HG03196 (cell line): ENCODE measurements around the gene NRARP.
A peak's percentile ranks its signal among the peaks of the same experiment; 100 is the strongest.
"Not testable (repeated sequence)": the region's sequence is repeated elsewhere in the genome, so short reads cannot be mapped to it uniquely, and the experiment has no call there.

Experiments used
- ATAC-seq: cut with Tn5 transposase; IDR thresholded peaks from one replicate; pipeline ENCODE4 v1.9.1; 2021; ENCODE audit not compliant: unreplicated experiment

Gene NRARP

DNA sequence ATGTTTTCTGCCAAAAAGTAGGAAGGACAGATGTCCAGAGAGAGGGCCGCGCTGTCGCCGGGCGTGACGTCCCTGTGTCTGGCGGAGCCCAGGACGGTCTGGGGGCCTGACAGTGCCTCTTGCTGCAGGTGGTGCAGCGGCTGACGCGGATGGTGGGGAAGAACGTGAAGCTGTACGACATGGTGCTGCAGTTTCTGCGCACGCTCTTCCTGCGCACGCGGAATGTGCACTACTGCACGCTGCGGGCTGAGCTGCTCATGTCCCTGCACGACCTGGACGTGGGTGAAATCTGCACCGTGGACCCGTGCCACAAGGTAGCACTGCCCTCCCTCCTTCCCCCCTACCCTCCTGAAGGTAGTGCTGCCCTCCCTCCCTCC lies 39.2 kb downstream of the NRARP start:
- ATAC-seq = no peak

DNA sequence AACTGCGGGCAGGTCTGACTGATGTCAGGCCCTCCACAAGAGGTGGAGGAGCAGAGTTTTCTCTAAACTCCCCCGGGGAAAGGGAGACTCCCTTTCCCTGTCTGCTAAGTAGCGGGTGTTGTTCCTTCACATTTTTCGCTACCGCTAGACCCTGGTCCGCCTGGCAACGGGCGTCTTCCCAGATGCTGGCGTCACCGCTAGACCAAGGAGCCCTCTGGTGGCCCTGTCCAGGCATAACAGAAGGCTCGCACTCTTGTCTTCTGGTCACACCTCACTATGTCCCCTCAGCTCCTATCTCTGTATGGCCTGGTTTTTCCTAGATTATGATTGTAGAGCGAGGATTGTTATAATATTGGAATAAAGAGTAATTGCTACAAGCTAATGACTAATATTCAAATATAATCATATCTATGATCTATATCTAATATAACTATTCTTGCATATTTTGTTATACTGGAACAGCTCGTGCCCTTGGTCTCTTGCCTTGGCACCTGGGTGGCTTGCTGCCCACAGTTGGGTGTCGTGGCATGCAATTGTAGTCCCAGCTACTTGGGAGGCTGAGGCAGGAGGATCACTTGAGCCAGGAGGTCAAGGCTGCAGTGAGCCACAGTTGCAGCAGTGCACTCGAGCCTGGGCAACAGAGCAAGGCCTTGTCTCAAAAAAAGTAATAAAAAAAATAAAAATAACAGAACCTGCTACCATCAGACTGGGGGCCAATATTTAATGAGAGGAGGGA lies 39.7 kb downstream of the NRARP start:
- not testable (repeated sequence) for ATAC-seq

DNA sequence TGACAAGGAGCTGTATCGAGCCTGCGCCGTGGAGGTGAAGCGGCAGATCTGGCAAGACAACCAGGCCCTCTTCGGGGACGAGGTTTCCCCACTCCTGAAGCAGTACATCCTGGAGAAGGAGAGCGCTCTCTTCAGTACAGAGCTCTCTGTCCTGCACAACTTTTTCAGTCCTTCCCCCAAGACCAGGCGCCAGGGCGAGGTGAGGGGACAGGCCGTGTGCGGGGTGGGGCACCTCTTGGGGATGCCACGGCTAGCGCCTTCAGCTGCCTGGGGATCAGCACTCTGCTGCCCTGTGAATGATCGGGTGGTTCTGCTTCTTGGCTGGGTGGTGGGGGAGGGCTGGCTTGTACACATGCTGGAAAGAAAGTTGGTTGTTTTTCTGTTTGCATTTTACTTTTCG lies 45.2 kb downstream of the NRARP start:
- no peak for ATAC-seq

DNA sequence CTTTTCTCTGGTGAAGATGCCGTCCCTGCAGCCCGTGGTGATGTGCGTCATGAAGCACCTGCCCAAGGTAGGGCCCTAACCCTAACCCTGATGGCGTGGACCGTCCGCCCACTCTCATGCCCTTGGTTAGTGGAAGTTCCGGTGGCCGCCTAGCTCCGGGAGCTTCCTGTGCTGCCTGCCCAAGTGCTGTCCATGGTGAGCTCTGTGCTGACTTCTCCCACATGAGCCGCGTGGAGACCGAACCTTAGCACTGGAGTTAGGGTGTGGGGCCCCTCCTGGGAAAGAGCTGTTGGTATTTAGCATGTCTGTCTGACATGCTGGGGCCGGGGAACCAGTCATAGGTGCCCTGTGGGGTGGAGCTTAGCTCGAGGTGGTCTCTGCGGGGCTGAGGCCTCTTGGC lies 45.7 kb downstream of the NRARP start:
- ATAC-seq = no peak

DNA sequence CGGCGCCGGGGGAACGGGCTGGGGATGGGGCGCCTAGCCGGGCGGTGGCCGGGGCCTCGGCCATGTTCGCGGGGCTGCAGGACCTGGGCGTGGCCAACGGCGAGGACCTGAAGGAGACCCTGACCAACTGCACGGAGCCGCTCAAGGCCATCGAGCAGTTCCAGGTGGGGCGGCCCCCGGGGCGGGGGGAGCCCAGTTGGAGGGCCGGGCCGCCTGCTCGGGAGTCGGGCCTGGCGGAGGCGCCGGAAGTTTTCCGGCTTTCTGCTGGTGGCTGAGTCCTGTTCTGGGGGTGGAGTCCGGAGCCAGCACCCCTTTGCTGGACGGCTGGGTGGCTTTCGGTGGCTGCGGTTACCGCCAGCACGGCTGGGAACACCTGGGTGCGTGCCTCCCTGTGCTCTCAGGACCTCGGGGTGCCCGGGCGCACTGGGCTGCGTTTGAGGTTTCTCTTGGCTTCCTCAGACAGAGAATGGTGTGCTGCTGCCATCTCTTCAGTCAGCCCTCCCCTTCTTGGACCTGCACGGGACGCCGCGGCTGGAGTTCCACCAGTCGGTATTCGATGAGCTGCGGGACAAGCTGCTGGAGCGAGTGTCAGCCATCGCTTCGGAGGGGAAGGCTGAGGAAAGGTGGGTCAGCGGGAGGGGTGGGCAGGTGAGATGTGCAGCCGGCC lies 46.5 kb downstream of the NRARP start:
- ATAC-seq = peak; percentile 20

DNA sequence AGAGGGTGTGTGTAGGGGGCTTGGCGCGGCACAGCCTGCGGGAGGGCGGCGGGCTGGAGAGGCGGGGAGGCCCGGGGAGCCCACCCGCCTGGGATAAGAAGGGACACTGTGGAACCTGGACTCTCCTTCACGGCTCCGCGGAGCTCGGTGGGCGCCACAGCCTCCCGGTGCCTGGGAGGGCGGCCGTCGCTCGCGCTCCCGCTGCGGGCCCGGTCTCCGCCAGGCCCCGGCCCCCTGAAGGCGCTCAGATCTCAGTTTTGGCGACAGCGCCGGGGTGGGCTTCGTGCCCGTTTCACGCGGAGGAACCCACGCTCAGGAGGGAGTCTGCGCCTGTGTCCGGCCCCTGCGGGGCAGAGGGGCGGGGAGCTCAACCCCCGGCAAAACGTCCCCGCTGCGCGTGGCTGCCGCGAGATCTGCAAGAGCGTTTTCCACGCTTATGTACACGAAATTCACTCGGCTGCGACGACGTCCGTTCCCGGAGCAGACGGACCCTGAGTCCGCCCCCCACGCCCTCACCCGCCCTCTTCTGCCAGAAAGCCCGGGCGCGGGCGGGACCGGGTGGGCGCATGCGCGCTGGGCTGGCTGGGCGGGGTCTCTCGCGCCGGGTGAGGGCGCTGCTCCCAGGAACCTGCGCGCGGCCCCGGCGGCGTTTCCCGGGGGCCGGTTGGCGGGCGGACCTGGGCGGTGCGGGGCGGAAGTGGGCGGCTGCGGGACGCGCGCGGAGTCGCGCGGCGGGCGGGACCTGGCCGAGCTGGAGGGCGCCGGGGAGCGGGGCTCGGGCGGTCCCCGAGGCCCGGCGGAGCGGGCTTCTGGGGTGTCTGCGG lies 47.2 kb downstream of the NRARP start, which contains the start of gene NELFB:
TSS of gene NELFB (plus strand) at position 704 of the 824 bp plus-strand sequence.
- ATAC-seq = peak; percentile 71

DNA sequence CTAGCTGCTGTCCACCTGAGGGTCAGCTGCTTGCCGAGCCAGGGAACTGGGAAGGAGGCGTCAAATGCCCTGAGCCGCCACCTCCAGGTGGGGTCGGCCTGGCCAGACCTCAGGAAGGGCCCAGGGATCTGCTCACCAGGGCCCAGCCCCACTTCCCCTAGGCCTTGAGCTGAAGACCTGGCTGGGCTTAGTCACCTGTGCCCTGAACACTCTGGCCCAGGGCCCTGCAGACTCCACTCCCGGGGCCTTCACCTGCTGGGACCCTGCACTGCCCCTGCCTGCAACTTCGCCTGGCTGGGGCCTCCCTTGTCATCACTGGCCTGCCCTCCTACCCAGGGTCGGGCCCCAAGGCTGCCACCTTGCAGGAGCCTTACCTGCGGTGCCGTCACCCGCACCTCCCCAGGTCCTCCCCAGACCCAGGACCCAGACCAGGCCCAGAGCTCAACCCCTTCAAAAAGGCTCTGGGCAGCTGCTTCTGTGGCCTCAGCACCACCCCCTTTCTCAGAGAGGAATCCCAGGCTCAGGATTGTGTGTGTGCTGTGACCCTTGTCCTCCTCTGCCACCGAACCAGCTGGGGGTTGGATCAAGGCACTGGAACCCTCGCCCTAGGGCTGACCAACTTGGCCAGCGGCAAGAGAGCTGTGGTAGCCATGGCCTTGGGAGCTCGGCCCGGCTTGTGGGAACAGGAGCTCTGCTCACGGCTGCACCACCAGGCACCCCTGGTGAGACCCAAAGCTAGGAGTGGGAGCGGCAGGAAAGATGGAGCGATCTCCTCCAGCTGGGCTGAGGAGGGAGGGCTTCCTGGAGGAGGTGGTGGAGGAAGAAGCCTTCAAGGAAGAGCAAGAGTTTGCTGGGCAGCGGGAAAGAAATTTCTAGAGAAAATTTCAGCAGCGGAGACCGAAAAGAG lies 48.1 kb downstream of the NRARP start:
- no peak for ATAC-seq

DNA sequence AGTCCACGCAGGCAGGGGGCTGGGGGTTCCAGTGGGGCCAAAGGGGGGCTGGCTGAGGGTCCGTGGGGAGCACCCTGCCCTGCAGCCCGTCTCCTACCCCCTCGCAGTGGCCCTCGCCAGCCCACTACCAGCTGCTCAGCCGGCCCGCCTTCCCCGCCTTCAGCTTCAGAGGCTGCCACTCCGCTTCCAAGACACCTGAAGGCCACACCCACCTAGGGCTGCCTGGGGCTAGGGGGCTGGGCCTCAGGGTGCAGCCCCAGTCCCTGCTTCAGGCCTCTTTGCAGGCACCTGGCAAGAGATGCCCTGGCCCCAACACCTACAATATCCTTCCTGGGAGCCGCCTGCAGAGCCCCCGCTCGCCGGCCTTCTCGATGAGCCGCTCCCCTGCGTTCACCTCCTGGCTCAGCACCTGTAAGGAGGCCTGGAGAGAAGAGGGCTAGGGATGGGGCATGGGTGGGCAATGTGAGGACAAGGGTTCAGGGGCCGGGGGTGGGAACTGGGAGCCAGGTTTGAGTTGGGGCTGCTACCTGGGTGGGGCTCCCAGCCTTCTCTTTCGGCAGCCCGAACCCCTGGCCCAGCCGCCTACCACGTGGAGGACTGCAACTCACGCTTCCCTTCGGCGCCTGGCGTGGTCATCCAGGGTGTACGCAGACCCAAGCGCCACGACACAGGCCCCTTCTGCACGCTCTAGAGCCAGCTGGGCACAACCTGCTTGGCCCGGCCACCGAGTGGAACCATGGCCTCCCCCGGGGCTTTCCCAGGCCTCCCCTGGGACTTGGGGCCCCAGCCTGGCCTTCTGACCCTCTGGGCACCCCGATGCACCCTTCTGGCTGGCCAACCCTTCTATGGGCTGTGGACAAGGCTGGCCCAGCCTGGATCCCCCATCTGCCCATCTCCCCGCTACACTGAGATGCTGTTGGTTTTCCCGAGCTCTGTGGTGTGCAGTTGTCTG lies 49.2 kb downstream of the NRARP start:
- ATAC-seq = no peak

DNA sequence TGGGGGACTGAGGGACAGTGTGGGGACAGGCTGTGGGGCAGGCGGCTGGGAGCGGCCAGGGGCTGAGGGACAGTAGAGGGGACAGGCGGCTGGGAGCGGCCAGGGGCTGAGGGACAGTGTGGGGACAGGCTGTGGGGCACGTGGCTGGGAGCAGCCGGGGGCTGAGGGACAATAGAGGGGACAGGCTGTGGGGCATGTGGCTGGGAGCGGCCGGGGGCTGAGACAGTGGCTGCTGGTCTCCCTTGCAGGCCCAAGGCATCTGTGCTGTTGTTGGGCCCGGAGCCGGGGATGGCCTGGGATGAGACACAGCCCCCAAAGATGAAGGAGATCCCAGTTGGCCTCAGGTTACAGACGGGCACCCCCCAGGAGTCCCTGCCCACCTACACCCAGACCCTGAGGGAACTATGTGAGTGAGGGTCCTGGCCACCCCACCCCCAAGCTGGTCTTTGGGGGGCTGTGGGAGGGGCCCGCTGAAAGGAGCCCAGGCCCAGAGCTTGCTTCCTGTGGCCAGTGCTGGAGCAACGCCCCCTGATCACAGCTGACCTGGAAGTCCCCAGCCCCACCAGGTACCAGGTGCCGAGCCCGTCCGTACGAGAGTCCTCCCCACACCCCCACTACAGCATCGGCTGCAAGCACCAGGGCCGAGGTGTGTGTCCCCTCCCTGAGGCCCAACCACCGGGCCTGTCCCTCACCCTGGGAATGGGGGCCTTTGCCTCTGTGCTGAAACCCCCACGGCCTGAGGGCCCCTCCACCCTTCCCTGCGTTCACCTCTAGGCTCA lies 50.4 kb downstream of the NRARP start:
- ATAC-seq = no peak

DNA sequence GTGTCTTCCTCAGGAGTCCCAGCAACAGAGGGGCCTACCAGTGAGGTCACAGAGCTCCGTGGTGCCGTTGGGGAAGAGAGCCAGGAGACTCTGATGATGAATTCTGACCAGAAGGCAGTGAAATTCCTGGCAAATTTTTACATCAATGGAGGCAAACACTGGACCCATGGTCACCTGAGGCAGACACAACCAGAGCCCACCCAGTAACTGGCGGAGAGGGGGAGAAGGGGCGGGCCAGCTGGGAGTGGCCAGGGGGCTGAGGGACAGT lies 50.9 kb downstream of the NRARP start, which contains the start of gene STPG3:
TSS of gene STPG3 (plus strand) at position 93 of the 268 bp plus-strand sequence. CDS start at position 94, 1 bp downstream.
- ATAC-seq = no peak

DNA sequence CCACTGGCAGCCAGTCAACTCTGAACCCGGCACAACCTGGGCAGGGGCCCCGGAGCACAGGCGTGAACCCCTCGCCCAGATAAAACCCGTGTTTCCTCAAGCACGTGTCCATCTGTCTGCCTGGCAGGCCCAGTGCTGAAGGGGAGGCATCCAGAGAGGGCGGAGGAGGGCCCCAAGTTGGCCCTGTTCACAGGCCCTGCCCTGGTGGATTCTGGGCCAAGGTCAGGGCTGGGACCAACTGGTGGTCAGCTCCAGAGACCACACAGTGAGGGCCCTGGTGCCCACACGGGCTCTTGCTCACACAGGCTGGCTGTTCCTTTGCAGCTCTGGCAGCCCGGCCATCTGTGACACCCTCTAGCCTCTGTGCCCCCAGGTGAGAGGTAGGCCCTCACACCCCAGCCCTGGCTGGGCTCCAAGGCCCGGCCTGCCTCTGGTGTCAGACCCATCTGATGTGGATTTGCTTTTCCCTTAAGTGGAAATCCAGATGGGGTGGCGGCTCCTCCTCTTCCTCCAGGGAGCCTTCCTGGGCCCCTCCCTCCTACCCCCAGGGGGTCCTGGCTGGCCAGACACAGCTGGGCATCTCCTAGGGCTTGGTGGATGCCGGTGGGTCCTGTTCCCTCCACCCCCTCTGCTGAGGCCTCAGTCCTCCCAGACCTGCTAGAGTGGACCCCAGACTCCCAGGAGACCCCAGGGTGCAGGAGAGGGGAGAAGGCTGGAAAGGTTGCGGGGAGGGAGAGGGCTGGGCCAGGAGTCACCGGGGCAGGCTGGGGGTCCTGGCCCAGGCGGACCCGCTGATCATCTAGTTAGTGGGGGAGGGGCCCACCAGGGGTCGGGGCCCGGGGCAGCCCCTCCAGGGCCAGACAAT lies 51.5 kb downstream of the NRARP start:
- no peak for ATAC-seq
